Ammon's horn (tissue), 1 donor: Measurements from ENCODE around the gene PRCP.
"Not testable (repeated sequence)": the region's sequence is repeated elsewhere in the genome, so short reads cannot be mapped to it uniquely, and the experiment has no call there.

Experiments used
- DNase-seq: peaks from one replicate; pipeline ENCODE4 v3.0.0-alpha.2; 2016; ENCODE audit warnings: low spot score

PRCP gene

DNA sequence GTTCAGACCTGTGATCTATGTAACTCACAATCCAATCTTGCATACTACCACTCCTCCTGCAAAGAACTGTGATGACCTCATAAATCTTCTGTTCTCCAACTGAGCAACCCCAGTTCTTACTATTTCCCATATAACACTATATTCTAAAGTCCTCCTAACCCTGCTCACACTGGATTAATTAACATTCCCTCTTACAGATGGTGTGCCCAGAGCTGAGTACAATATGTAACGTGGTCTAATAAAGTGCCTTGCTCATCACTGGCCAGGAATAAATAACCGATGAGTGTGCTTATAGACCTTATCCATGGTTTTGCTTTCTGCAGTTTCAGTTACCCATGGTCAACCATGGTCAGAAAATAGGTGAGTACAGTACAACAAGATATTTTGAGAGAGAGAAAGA, 28.6 kb downstream of the PRCP start:
- no peak for DNase-seq

DNA sequence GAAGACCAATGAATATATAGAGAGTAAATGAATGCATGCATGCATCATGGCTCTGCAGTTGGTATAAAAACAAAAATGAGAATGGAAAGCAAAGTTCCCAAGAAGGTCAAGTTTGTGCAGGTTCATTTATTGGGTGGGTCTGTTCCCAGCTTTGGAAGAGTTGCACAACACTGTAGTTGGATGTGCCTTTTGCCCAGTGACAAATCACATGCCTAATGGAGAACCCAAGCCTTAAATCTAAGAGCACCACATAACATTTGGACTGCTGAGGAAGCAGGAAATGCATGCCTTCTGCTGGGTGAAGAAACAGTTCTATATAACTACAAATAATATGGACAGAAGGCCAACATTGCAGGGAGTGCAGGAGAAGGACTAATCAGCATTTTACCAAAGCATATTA, 30.6 kb downstream of the PRCP start:
- no peak for DNase-seq

DNA sequence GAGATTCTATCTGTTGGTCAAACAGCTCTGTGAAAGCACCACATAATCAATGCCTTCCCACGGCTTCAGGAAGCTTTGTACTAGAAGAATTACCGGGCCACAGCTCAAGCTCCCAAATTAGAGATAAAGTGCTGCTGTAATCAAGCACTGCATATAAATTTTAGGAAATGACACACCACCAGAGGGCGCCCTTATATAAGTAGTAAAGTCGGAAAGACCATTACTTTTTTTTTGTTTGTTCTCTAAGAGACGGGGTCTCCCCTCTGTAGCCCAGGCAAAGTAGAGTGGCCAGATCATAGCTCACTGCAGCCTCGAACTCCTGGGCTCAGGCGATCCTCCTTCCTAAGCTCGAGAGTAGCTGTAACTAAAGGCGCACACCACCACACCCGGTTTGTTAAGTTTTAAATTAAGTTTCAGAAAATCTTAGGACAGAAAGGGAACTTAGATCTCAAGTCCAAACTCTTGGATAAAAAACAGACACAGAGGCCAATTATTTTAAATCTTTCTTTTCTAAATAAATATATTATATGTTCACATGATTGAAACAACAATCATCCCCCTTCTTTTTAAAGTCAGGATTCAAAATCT, 32.6 kb downstream of the PRCP start:
- DNase-seq: peak; percentile 84

DNA sequence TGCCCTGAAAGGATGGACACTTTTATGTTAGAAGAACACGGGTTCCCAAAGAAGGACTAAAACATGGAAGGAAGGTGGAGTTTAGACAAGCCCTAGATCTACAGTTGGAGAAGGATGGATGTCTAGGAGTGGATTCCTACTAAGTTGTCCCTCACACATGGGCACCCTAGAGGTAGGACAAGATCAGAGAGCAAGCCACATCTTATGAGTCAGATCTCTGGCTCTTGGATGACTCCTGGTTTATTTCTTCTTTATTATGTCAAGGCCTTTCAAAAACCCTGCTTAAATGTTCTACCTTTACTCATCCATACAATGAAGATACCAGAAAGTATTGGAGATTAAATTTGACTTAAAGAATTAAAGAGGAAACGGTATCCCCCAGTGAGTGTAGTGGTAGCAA, 34.4 kb downstream of the PRCP start:
- DNase-seq: no peak

DNA sequence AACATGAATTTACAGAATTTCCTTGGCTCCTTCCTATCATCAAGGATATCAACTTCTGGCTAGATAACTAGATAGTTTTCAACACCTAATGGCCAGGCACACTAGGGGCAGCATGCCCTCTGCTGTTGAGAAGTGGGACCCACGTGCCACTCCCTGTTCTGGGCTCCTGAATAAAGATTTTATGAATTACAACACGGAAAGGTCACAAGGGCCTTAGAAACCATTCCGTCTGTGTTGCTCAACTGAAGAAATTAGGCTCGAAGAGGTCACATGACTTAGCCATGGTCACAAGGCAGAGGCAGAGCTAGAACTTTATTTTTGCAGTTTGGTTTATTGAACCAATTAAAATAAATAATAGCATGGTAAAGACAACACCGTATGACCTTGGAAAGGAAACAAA, 36.0 kb downstream of the PRCP start:
- peak; percentile 87 for DNase-seq

DNA sequence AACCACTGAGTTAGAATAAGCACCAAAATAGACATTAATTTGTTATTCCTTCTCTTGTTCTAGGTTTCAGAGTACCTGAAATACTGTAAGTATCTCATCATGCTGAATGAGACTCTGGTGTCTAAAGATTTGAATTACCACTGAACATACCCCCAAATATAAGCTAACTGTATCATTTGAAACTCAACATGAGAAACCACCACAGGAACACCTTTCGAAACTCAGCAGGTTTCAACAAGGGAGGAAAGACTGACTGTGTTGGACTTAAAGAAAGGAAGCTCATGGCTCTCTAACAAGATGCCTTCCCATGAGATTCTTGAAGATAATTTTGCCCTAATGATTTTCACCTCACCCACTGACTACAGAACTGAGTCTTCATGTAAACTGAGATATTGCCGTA, 37.0 kb downstream of the PRCP start:
- no peak for DNase-seq

DNA sequence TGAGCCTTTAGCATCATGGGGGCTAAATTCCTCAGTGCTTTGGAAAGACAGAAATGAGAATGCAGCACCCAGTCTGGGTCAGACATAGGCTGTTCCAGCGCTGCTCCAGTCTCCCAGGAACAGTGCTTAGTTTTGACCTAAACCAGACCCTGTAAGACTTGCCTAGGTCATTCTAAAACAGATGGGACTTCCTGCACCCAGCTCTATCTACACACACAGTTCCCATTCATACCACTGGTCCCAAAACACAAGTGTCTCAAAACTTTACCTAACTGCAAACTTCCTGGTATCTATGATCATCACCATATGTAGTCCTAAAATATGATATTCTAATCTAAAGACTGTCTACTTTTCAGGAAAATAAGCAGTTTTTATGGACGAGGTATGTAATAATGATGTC, 37.9 kb downstream of the PRCP start:
- DNase-seq: no peak

DNA sequence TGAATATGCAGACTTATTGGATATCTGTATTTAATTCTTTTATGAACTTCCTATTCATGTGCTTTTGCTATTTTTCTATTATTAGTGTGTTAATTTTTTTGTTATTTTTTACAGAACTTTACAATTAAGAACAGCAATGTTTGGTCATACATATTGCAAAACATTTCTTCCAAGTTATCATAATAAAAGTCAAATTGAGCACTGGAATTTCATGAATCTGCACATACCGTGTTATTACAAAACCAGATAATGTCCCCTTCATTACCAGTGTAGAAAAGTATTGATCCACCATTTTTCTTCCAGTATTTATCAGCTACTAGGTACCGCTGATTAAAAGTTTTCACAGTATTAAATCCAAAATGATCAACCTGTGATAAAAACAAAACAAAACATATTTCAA, 40.5 kb downstream of the PRCP start:
- no peak for DNase-seq

DNA sequence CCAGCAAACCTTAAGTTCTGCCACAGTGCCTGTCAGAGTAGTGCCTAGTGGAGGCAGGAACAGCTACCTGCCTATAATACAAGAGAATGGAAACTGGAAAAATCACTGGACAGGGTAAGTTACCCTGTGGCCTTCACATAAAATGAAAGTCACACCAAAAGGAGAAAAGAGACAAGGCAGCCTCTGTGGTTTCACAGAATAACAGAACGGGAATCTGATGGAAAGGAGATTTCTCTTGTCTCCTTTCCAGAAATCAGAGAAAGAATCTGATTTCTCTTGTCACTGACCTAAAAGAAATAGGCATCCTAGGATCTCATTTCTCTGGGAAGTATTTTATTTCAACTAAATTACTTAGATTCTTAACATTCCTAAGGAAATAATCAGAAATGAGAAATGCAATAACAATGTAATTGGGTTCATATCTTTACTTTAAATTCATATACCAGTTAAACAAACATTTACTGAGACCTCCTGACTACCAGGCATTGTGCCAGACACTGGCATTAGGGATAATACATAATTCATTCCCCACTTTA, 41.6 kb downstream of the PRCP start:
- DNase-seq: no peak

DNA sequence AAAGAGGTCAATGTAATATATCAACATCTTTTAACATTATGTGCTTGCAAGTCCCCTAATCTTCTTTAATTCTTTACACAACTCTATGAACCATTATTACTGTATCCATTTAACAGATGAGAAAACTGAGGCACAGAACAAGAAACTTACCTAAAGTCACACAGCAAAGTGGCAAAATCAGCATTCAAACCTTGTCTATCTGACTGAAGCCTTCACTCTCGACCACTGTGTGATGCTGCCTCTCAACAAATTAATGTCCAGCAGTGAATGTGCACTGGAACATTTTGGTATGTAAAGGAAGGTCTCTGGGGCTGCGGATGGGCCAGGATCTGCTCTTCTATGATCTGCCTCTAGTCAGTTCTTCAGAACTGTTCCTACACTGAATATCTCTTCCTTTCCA, 42.1 kb downstream of the PRCP start:
- no peak for DNase-seq

DNA sequence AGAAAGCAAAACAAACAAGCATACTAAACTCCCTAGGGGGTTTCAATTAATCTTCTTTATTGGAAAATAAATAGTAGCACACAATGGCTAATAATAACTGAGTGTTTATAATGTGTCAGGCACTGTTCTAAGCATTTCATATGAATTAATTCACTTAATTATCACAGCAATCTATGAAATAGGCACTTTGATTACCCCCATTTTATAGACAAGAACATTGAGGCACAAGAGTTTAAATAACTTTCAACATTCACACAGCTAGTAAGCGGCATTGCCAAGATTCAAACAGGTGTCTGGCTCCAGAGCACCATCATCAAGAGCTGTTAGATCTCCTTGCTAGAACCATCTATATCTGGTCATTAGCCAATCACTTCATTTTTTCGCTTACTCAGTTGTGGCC, 43.1 kb downstream of the PRCP start:
- DNase-seq: no peak

DNA sequence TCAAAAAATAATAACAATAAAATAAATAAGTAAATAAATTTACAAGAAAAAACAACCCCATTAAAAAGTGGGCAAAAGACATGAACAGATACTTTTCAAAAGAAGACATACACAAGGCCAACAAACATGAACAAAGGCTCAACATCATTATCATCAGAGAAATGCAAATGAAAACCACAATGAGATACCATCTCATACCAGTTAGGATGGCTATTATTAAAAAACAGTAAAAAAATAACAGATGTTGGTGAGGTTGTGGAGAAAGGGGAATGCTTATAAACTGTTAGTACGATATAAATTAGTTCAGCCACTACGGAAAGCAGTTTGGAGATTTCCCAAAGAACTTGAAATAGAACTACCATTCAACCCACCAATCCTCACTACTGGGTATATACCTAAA, 44.6 kb downstream of the PRCP start:
- no peak for DNase-seq

DNA sequence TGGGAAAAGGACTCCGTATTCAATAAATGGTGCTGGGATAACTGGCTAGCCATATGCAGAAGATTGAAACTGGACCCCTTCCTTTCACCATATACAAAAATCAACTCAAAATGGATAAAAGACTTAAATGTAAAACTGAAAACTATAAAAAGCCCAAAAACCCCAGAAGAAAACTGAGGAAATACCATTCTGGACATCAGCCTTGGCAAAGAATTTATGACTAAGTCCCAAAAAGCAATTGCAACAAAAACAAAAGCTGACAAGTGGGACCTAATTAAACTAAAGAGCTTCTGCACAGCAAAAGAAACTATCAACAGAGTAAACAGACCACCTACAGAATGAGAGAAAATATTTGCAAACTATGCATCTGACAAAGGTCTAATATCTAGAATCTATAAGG, 45.3 kb downstream of the PRCP start:
- DNase-seq: not testable (repeated sequence)

DNA sequence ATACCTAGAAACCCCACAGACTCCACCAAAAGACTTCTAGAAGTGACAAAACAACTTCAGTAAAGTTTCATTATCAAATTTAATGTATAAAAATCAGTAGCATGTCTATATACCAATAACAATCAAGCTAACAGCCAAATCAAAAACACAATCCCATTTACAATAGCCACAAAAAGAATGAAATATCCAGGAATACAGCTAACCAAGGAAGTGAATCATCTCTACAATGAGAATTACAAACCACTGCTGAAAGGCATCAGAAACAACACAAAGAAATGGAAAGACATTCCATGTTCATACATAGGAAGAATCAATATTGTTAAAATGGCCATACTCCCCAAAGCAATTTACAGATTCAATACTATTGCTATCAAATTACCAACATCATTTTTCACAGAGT, 46.0 kb downstream of the PRCP start:
- no peak for DNase-seq

DNA sequence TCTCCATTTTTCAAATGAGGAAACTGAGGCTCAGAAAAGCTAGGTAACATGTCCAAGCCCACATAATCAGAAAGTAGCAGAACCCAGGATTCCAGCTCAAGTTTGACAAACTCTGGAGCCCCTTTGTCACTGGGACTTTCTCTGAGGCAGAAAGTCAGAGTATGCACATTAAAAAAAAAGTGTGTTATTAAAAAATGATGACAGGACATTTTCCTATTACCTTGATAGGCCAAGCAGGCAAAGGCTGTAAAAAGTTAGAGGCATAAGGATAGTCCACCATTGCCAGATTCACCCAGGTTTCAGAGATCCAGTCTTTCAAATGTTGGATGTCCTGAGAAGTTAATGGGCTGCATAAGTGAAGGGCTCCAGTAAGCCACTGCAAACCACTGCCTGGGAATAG, 51.4 kb downstream of the PRCP start:
- no peak for DNase-seq

DNA sequence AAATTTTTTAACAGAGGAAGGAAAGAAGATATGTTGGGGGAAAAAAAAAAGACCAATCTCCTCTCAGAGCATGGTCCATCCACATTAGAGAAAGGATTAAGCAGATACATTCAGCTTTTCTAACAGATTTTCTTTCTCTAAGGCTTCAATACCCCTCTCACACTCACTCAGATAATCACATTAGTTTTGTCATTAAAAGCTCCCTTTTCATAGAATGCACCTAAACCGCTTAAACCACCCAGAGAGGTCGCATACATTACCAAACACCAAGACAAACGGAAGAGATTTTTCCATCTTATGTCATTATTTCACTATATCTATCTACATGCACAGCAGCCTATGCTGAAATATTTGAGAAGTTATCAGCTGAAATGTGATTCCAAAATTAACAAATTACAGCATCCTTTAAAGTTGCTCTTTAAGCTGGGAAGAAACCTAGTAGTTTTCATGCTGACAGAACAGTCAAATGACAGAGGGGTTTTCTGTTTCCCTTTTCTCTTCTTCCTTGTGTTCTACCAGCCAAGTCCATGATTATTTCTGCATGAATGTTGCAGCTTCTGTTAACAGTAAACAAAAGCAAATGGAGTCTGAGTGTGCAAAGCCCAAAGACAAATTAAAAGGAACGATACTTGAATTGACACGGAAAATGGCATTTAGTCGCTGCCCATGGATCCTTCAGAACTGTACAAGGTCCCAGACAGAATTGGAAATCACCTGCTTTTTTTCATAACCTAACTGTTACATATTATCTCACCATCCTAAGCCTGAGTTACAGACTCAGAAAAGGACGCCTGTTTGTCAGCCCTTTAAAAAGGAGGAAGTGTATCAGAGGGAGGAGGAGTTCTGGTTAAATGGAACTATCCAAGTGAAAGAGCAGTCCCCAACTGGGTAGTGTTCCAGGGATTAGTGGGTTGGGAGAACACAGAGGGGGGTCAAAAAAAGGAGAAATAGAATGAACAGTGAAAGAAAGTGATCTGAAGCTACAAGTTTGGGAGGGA, 54.6 kb downstream of the PRCP start:
- peak; percentile 36 for DNase-seq

DNA sequence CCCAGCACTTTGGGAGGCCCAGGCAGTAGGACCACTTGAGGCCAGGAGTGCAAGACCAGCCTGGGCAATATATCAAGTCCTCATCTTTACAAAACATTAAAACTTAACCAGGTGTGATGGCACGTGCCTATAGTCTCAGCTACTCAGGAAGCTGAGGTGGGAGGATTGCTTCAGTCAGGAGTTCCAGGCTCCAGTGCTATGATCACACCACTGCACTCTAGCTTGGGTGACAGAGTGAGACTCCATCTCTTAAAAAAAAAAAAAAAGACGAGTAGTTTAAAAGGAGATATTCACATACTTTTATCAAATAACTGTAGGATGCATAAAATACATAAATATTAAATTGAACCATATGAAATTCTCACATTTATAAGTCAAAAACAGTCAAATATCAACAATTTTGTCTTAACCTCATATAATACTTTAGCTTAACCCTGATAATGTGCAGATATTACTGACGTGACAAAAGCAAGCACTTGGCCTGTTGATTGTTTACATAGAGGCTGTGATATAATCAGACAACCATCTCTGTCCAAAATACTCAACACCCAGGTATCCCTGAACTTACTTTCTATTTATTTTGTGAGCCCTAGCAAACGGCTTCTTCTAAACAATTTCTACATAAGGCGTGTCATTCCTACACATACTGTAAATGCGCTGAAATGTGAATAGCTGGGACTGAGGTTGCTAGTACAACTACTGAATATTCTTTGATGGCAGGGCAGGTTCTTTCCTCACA, 57.0 kb downstream of the PRCP start:
- DNase-seq: no peak

DNA sequence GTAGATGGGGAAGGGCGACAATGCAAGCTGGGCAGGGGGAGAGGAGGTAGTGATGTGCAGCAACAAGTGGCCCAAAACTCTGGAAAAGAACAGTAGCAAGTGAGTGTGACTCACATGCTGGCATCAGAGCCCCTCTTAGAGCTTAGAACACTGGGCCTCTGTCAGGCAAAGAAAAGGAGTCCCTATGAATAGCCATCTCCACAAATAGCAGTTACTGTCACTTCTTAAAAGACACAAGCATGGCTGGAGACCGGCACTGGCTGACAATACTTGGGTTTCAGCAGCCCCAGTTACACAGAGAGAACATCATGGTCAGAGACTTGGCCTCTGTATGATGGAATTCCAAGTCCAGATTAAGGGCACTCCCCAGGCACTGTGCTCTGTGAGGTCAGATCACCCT, 58.2 kb downstream of the PRCP start:
- peak; percentile 93 for DNase-seq

DNA sequence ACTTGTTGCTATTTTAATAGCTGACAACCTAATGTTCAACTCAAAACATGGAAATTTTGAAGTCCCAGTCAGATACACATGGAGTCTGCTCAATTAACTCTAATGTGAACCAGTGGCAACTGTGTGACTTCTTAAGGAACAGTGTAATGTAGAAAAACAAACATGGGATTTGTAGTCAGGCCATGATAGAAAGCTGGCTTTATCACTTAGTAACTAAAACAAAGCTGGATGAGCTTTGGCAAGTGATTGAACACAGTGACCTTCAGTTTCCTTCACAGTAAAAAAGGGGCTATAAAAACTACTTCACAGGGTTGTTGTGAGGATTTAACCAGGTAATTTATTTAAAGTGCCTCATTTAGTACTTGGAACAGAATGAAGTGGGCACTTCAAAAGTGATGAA, 62.6 kb downstream of the PRCP start:
- DNase-seq: no peak

DNA sequence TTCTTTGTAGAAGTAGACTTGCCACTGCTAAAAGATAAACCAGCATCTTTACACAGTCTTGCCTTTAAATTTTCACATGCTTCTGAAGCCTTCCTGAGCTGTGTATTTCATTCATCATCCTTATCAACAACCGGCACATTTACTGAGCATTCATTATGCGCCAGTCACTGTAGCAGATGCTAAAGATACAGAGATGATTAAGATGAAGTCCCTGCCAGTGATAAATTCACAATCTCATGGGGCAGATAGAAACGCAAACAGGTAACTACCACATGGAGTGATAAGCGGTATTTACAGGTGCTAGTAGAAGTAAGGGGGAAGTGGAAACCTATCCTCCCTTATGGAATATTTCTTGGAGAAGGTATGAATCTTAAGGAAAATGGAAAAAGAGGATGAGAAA, 67.2 kb downstream of the PRCP start:
- DNase-seq: no peak

DNA sequence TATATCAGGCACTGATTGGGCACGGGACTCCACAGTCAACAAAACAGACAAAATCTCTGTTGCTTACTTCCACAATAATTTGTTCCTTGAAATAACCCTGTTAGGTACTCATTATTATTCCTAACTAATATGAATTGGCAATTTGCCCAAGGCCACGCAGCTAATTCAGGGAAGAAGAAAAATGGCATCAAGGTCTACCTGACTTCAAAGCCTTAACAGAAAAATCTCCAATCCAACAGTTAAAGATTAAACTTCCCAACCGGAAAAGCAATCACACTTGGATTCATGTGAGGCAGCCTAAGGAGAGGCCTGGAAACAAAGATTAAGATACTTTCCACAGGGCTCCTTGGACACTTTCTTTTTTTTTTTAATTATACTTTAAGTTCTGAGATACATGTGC, 68.9 kb downstream of the PRCP start:
- no peak for DNase-seq

DNA sequence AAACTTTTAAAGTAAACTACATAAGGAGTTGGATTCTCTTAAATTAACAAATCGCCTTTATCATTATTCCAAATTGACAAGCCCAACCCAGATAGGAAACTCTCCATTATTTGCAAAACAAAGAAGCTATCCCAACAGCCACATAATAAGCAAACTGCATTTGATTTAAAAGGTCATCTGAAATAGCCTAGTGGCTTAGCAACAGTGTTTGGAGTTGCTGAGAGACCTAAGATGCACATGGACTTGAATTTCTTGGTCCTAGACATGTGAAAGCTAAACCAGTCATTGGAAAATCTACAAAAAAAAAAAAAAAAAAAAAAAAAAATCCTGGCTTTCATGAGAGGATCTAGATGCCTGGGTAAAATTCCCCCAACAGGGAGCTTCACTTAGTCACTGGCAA, 69.5 kb downstream of the PRCP start:
- DNase-seq: no peak

DNA sequence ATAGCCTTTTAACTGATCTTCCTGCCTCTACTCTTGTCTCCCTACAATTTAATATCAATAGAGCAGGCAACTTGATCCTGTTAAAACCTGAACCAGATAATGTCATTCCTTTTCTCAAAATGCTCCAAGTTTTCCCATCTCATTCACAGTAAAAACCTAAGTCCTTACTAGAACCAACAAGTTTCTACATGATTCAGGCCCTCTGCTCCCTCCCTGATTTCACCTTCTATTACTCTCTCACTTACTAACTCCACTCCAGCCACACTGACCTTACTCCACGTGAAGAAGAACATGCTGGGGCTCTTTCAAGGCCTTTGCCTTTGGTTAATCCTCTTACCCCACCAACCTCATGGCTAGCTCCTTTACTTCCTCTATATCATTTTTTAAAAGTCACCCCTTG, 71.1 kb downstream of the PRCP start:
- DNase-seq: no peak
